ENCODE data around the gene UBE4B.
"Not testable (repeated sequence)": the region's sequence is repeated elsewhere in the genome, so short reads cannot be mapped to it uniquely, and the experiment has no call there.

UBE4B gene

GRCh38 chr1:10106756-10107475 is 74.2 kb downstream of the UBE4B start:
- H3K9me3 ChIP-seq (replicated peaks; ENCODE audit: insufficient read depth, low read length), result no peaks in the 10 kb centered on the region
- TF ChIP-seq CTCF (IDR thresholded peaks at IDR 0.05; ENCODE audit: low read length), result no peak
- no peak for TF ChIP-seq EZH2 (optimal IDR thresholded peaks at IDR 0.05; ENCODE audit: low read depth, low read length)
- TF ChIP-seq EZH2phosphoT487 (IDR thresholded peaks at IDR 0.05; ENCODE audit: low read length), result no peak
- no peak overlapping the region for H2AFZ ChIP-seq (ENCODE audit: low read length)
- H3K4me2 ChIP-seq (ENCODE audit: low read depth, low read length), result no peak overlapping the region
- no peak overlapping the region for H3K27ac ChIP-seq (ENCODE audit: low read length)
- H3K9ac ChIP-seq (ENCODE audit: low read length), result no peak overlapping the region
- no peak for DNase-seq
- H4K20me1 ChIP-seq (ENCODE audit: insufficient read depth, low read length), result no peaks in the 10 kb centered on the region
- no peak overlapping the region for H3K4me3 ChIP-seq (ENCODE audit: low read length)
- H3K9me2 ChIP-seq (replicated peaks; ENCODE audit: insufficient read depth, low read length), result no peaks in the 10 kb centered on the region
- peaks cover 4% of the 10 kb centered on the region for H3K79me2 ChIP-seq (ENCODE audit: low read length)
- H3F3A ChIP-seq (ENCODE audit: insufficient read depth, low read length), result no peaks in the 10 kb centered on the region
- H3K4me1 ChIP-seq (ENCODE audit: low read length), result no peaks in the 10 kb centered on the region
- H3K27me3 ChIP-seq (replicated peaks; ENCODE audit: insufficient read depth, low read length), result no peaks in the 10 kb centered on the region
- H3K36me3 ChIP-seq (replicated peaks; ENCODE audit: insufficient read depth, low read length), result peaks cover 5% of the 10 kb centered on the region; the same call in 1 of the 2 replicates

- H3K4me2 ChIP-seq (ENCODE audit: low read depth, low read length); H3K27ac ChIP-seq (ENCODE audit: low read length): not testable (repeated sequence)
These were observed 74.7 kb downstream of the UBE4B start for GRCh38 chr1:10107476-10107847.

GRCh38 chr1:10108134-10108663 is 75.4 kb downstream of the UBE4B start:
- no peaks in the 10 kb centered on the region for H3F3A ChIP-seq (ENCODE audit: insufficient read depth, low read length)
- H3K36me3 ChIP-seq (replicated peaks; ENCODE audit: insufficient read depth, low read length), result peaks cover 5% of the 10 kb centered on the region; the same call in 1 of the 2 replicates
- H3K9me3 ChIP-seq (replicated peaks; ENCODE audit: insufficient read depth, low read length), result no peaks in the 10 kb centered on the region
- no peak overlapping the region for H2AFZ ChIP-seq (ENCODE audit: low read length)
- H3K9me2 ChIP-seq (replicated peaks; ENCODE audit: insufficient read depth, low read length), result no peaks in the 10 kb centered on the region
- H3K27me3 ChIP-seq (replicated peaks; ENCODE audit: insufficient read depth, low read length), result no peaks in the 10 kb centered on the region
- H3K4me1 ChIP-seq (ENCODE audit: low read length), result no peaks in the 10 kb centered on the region
- H3K79me2 ChIP-seq (ENCODE audit: low read length), result peaks cover 5% of the 10 kb centered on the region
- H3K27ac ChIP-seq (ENCODE audit: low read length), result no peak overlapping the region
- H3K4me2 ChIP-seq (ENCODE audit: low read depth, low read length), result no peak overlapping the region
- no peak for DNase-seq
- TF ChIP-seq EZH2 (optimal IDR thresholded peaks at IDR 0.05; ENCODE audit: low read depth, low read length), result no peak
- TF ChIP-seq CTCF (IDR thresholded peaks at IDR 0.05; ENCODE audit: low read length), result no peak
- no peak for TF ChIP-seq EZH2phosphoT487 (IDR thresholded peaks at IDR 0.05; ENCODE audit: low read length)
- H3K9ac ChIP-seq (ENCODE audit: low read length), result no peak overlapping the region
- H4K20me1 ChIP-seq (ENCODE audit: insufficient read depth, low read length), result no peaks in the 10 kb centered on the region
- H3K4me3 ChIP-seq (ENCODE audit: low read length), result no peak overlapping the region

More at GRCh38 chr1:10107476-10107847, 74.7 kb downstream of the UBE4B start:
- not testable (repeated sequence) for H3K36me3 ChIP-seq (replicated peaks; ENCODE audit: insufficient read depth, low read length); H3K9me2 ChIP-seq (replicated peaks; ENCODE audit: insufficient read depth, low read length); H3K27me3 ChIP-seq (replicated peaks; ENCODE audit: insufficient read depth, low read length); H2AFZ ChIP-seq (ENCODE audit: low read length); H3K4me3 ChIP-seq (ENCODE audit: low read length); DNase-seq; H3K4me1 ChIP-seq (ENCODE audit: low read length); H4K20me1 ChIP-seq (ENCODE audit: insufficient read depth, low read length); H3K9me3 ChIP-seq (replicated peaks; ENCODE audit: insufficient read depth, low read length); H3K9ac ChIP-seq (ENCODE audit: low read length); H3K79me2 ChIP-seq (ENCODE audit: low read length); H3F3A ChIP-seq (ENCODE audit: insufficient read depth, low read length)

All from MM.1S (cell line).